ENCODE measurements around the gene SDK1.
"Not testable (repeated sequence)": the region's sequence is repeated elsewhere in the genome, so short reads cannot be mapped to it uniquely, and the experiment has no call there.

SDK1 gene

GRCh38 chr7:4241304-4241612 is 940.2 kb downstream of the SDK1 start:
- DNase-seq, result no peak

DNA sequence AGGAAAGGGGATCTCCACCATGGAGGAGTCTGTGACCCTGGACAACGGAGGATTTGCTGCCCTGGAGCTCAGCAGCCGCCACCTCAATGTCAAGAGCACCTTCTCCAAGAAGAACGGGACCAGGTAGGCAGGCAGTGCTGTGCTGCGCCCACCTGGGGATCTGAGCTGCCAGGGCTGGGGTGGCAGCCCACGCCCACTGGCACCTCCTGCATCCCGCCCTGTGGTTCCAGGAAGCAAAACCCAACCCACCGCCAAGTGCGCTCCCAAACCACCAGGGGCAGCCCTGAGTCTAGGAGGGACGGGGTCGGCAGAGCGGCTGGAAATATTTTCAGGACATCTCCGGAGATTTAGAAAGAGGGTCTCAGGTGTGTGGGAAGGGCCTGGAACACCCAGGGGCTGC is 940.7 kb downstream of the SDK1 start:
- no peak for DNase-seq

GRCh38 chr7:4242706-4243105 is 941.7 kb downstream of the SDK1 start:
- no peak for DNase-seq

DNA sequence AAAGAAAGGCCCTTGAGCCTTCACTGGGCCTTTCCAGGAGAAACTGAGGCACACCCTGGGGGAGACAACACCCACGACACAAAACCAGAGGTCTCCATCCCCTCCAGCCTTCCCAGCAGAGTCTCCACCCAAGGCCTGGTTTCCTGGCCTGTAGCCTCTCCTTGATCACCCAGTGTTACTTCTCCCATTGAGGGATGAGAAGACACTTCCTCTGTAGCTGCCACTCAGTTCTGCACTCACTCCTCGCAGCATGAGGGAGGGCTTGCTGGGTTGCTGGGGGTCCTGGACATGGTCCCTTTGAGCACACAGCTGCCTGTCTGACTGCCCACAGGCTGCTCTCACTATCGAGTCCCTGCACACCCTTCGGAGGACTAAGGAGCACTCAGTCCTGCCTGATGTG is 943.0 kb downstream of the SDK1 start:
- no peak for DNase-seq

DNA sequence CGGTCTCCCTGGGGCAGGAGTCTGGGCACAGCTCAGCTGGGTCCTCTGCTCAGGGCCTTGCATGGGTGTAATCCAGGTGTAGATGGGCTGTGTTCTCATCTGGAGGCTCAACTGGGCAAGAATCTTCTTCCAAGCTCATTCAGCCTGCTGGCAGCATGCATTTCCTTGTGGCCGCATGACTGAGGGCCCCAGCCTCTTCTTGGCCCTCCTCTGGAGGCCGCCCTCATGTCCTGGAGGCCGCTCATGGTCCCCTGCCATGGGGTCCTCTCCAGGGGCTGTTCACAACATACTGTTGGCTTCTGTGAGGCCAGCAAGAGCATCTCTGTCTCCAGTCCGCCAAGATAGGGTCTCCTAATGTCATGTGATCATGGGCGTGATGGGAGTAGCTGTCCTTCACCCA is 943.6 kb downstream of the SDK1 start:
- DNase-seq, result no peak

DNA sequence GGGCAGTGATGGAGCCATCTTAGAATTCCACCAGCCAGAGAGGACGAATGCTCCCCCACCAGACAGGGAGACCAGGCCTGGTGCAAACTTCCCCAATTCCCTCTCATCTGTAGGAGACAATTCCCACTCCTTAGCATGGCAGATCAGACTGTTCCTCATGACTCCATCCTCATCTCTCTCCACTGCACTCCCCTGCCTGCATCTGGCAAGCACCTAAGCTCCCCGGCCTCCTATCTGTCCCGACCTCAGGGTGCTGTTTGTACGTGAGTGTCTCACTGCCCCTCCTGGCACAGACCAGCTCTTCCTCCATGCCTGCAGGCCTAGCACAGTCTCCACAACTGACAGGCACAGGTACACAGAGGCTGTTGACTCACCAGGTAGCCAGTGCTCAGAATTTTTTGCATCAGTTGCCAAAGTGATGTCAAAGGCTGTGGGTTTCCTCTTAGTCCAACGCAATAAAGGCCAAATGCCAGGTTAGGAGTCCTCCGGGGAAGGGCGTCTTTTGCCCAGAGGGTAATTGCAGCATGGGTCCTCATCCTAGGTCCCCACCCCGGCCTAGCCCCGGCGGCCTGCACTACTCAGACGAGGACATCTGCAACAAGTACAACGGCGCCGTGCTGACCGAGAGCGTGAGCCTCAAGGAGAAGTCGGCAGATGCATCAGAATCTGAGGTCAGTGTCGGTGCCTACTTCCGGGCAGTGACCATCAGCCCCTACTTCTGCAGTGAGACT is 944.2 kb downstream of the SDK1 start:
- DNase-seq, result no peak

DNA sequence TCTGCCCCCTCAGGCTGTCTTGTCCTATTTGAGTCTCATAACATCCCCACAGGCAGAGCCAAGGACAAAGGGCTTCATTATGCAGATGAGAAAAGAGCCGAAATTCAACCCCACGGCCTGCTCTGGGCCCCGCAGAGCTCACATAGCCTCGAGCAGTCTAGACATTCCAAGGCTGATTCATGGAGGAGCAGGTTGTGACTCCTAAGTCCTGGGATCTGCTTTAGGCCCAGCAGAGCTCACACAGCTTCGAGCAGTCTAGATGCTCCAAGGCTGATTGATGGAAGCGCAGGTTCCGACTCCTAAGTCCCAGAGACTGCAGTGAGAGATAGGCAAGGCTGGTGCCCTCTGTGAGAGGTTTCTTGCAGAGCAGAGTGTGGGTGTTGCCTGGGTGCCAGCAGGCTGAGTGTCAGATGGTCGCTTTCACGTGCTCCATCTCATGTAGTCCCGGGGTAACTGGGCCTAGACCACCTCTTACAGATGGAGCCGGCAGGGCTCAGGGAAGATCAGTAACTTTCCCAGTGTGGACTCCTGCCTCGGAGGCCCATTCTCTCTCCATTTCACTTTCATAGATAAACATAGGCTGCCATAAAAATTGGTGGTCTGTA is 944.9 kb downstream of the SDK1 start:
- DNase-seq, result no peak

DNA sequence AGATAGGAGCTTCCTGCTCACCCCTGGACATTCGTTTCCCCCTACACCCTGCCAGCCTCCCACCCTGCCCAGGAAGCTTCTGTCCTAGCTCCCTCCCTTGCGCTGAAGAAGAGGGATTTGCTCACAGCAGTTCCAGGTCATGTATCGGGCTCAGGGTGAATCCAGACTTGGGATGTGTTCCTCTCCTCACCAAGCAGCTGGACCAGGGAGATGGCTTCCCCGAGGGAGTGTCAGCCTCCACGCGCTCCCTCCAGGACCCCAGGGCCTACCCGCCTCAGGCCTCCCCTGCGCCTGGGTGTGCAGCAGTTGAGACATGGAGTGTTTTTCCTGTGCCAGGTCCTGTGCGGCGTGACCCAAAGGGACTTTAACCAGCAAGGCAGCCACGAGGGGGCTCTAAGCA is 945.5 kb downstream of the SDK1 start:
- DNase-seq, result no peak

- DNase-seq, result no peak
These were observed 946.2 kb downstream of the SDK1 start for GRCh38 chr7:4247106-4247876.

GRCh38 chr7:4248295-4248694 is 947.2 kb downstream of the SDK1 start:
- DNase-seq, result no peak

- no peak for DNase-seq
These were observed 948.2 kb downstream of the SDK1 start for GRCh38 chr7:4249241-4249640.

- no peak for DNase-seq
These were observed 954.3 kb downstream of the SDK1 start for GRCh38 chr7:4255336-4255735.

DNA sequence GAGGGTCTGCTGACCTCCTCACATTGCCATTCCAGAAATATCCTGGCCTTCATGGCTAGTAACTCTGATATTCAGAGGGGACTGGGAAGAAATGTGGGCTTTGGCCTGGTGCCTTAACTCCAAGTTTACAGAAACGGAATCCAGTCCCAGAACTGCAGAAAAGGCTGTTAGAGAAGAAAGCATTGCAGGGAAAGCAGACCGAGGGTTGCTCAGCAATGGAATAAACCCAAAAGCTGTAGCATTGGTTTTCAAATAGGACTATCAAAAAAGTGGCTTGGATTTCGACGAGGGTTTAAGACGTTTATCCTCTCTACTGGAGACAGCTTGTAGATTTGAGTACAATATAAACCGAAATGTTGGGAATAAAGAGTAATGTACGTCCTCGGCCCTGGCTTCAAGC is 955.2 kb downstream of the SDK1 start:
- DNase-seq, result no peak

- no peak for DNase-seq
These were observed 956.4 kb downstream of the SDK1 start for GRCh38 chr7:4257146-4258111.

- not testable (repeated sequence) for DNase-seq
These were observed 959.1 kb downstream of the SDK1 start for GRCh38 chr7:4260116-4260515.

- DNase-seq, result no peak
These were observed 960.0 kb downstream of the SDK1 start for GRCh38 chr7:4260867-4261600.

- DNase-seq, result no peak
These were observed 960.5 kb downstream of the SDK1 start for GRCh38 chr7:4261601-4261960.

GRCh38 chr7:4264206-4264605 is 963.2 kb downstream of the SDK1 start:
- DNase-seq, result not testable (repeated sequence)

- no peak for DNase-seq
These were observed 964.0 kb downstream of the SDK1 start for GRCh38 chr7:4265066-4265465.

DNA sequence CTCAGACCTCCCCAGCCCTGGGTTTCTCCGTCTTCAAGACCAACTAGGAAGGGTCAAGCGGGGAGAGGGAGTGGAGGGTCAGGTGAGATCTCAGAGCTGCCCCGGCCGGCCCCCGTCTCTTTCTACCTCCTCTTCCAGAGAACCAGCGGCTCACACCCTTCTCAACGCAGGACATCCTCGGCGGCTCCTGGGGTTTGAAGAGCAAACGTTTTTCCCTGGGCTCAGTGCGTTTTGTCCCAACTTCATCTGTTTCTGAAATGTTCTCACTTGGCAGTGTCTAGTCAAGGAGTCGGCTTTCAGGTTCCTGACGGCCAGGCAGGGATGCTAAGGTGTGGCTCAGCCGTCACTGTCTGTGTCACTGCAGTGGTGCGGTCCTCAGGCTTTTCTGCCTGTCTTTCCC is 964.6 kb downstream of the SDK1 start:
- no peak for DNase-seq

DNA sequence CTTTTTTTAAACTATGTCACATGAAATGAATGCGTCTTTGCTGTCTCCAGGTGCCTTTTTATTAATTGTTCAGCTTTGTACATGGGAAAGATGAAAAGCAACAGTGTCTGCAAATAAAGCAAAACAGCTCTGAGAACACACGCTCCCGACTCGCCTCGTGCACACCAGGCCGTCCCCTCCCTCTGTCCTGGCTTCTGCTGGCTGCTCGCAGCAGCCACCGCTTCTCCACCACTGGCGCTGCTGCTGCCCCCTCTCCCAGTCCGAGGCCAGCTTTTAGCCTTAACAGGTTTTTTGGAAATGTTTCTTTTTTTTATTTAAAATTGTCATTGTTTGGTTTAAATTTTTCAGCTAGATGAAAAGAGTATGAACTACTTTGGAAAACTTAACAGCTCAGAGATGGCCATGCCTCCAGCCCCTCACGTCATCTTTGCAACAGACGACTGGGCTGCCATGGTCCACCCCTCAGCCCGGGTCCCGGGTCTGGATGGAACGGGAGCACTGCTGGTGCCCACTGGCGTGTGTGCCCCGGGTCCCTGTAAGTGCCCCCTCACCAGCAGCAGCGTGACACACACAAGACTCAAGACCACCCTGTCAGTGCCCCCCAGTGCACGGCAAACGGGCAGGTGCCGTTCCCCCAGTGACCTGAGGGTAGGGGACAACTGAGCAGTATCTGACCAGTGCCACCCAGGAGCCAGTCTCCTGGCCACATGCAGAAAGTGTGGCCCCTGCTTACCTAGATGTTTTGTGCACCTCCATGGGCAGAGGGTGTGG is 965.4 kb downstream of the SDK1 start:
- DNase-seq, result no peak

All from NCI-H1417 treated with DMSO at 0.1 percent for 48 hours (cell line).